PFSK-1 (cell line): ENCODE measurements around the gene CAPN9.

ENCODE experiments used
- FOXP2 ChIP-seq: optimal IDR thresholded peaks from 2 replicates; pipeline ENCODE3; 2011; ENCODE audit warnings: borderline replicate concordance, control low read depth, inconsistent platforms; ENCODE audit not compliant: insufficient read depth; ENCODE audit errors: extremely low read length, extremely low read depth
- POLR2AphosphoS5 ChIP-seq: IDR thresholded peaks from 2 replicates; pipeline ENCODE4 v1.6.1; 2012; ENCODE audit warnings: low read depth, mild to moderate bottlenecking, control low read depth, low read length, moderate library complexity
- REST ChIP-seq, 2 experiments: IDR thresholded peaks; 2 replicates each; pipeline versions ENCODE4 v1.6.1 to v1.8.0; 2011 to 2012; ENCODE audit warnings: low read depth in 2 of 2, low read length in 2 of 2, control low read depth in 1 of 2, inconsistent platforms in 1 of 2, mild to moderate bottlenecking in 1 of 2, moderate library complexity in 1 of 2; ENCODE audit not compliant: insufficient read depth in 1 of 2
- TAF1 ChIP-seq: IDR thresholded peaks from 2 replicates; pipeline ENCODE4 v1.6.1; 2012; ENCODE audit warnings: low read length, control low read depth, borderline replicate concordance; ENCODE audit not compliant: insufficient read depth

- TF ChIP-seq POLR2AphosphoS5 (no peak), TAF1 (no peak), REST (IDR thresholded peaks at IDR 0.05; ENCODE audit: insufficient read depth in 1 of 2, low read depth in 2 of 2, low read length in 2 of 2) (no peak), FOXP2 (no peak)
Observed at GRCh38 chr1:230754796-230755195, 7.6 kb downstream of the CAPN9 start.
